Ovary (tissue), 3 donors: Measurements from ENCODE around the gene C3orf33.

Source experiments
- CTCF ChIP-seq, 3 donors: fragments of 450-650 bp in 2 of 3; fragments of 200-600 bp in 1 of 3; IDR thresholded peaks; one replicate each; pipeline versions ENCODE4 v1.5.1 to v1.8.0; 2016 to 2022; ENCODE audit warnings: antibody characterized with exemption in 3 of 3, mild to moderate bottlenecking in 1 of 3
- EP300 ChIP-seq: sonication (generic); formaldehyde crosslinking; IDR thresholded peaks from one replicate; pipeline ENCODE4 v1.6.1; 2017; ENCODE audit warnings: antibody characterized with exemption
- POLR2A ChIP-seq: fragments of 450-650 bp; IDR thresholded peaks from one replicate; pipeline ENCODE4 v1.6.1; 2017; ENCODE audit warnings: antibody characterized with exemption, mild to moderate bottlenecking, moderate library complexity
- donor health status: DM: no; HTN: no; CAD: no.

- no peak for TF ChIP-seq CTCF (IDR thresholded peaks at IDR 0.05)
- no peak for TF ChIP-seq POLR2A
- TF ChIP-seq EP300: no peak
These were observed 62.0 kb downstream of the C3orf33 start for GRCh38 chr3:155744010-155744625.
